HepG2 (cell line): Measurements from ENCODE around the gene RAB29. TPM values are rescaled to one million over a fixed set of nuclear protein-coding genes. Genes with fewer than 3 reads are reported as not detected.

Experiments
- ATAC-seq: fragments of 200-7000 bp; cut with Tn5 transposase; 3 replicates; pipeline ENCODE4 v1.9.1; 2020; ENCODE audit warnings: mild to moderate bottlenecking, moderate library complexity
- BruUV-seq: library from RNA; stranded (reverse); fragments of 400-500 nt; replicated peaks from 2 replicates; lab custom pipeline; 2021; lab: Mats Ljungman, UMichigan
- CTCF ChIA-PET: fragments of 300-600 bp; formaldehyde crosslinking; extraction: SDS; loops from one replicate; lab custom pipeline; 2021; ENCODE audit warnings: low total read pairs, inconsistent platforms, low intra/inter-chr PET ratio; lab: Yijun Ruan, JAX
- POLR2A ChIA-PET: fragments of 350-600 bp; sonication (Branson Sonifier 250); formaldehyde crosslinking; loops from one replicate; lab custom pipeline; 2020; ENCODE audit warnings: antibody characterized with exemption, inconsistent platforms; lab: Yijun Ruan, JAX
- DNase-seq: peaks from one replicate; pipeline ENCODE4 v3.0.0-alpha.2; 2015; ENCODE audit warnings: low spot score
- FAIRE-seq: peaks from 3 replicates; lab custom pipeline; 2011; peaks lifted over from hg19 to GRCh38; lab: Jason Lieb, UNC
- H2AFZ ChIP-seq: one replicate; pipeline ENCODE4 v1.6.1; 2011; ENCODE audit warnings: low read length, inconsistent platforms
- H3K27ac ChIP-seq: fragments of 300-600 bp; 3 replicates; pipeline ENCODE4 v1.8.0; 2011; ENCODE audit warnings: mixed run types, mild to moderate bottlenecking, mixed read lengths, low read length, inconsistent platforms; ENCODE audit not compliant: insufficient read depth; ENCODE audit errors: extremely low read length
- H3K27me3 ChIP-seq, 2 experiments: fragments of 200-600 bp in 1 of 2; 2 replicates in 1 of 2; 3 replicates in 1 of 2; pipeline versions ENCODE4 v1.6.0 to v1.8.0; 2011; ENCODE audit warnings: low read length in 2 of 2, mild to moderate bottlenecking in 2 of 2, moderate library complexity in 2 of 2, inconsistent platforms in 1 of 2; ENCODE audit not compliant: insufficient read depth in 2 of 2, control insufficient read depth in 1 of 2
- H3K36me3 ChIP-seq, 2 experiments: fragments of 200-600 bp in 1 of 2; replicated peaks in 1 of 2; 2 replicates in 1 of 2; 3 replicates in 1 of 2; pipeline versions ENCODE4 v1.5.1 to v1.8.0; 2011; ENCODE audit warnings: low read length in 2 of 2, inconsistent platforms in 1 of 2; ENCODE audit not compliant: insufficient read depth in 2 of 2, control insufficient read depth in 1 of 2
- H3K4me1 ChIP-seq: 2 replicates; pipeline ENCODE4 v1.5.1; 2012; ENCODE audit warnings: low read length, inconsistent platforms; ENCODE audit not compliant: insufficient read depth
- H3K4me2 ChIP-seq: 2 replicates; pipeline ENCODE4 v1.6.0; 2011; ENCODE audit warnings: low read depth, low read length, inconsistent platforms
- H3K4me3 ChIP-seq, 3 experiments: fragments of 200-600 bp in 1 of 3; sonication (generic), shearing (Covaris generic) in 1 of 3; replicated peaks in 1 of 3; 2 replicates each; pipeline ENCODE4 v1.5.1; 2011 to 2016; ENCODE audit warnings: low read length in 3 of 3, inconsistent platforms in 2 of 3, low read depth in 2 of 3, mild to moderate bottlenecking in 2 of 3, control low read depth in 1 of 3, mixed read lengths in 1 of 3; ENCODE audit not compliant: insufficient read depth in 1 of 3
- H3K79me2 ChIP-seq: one replicate; pipeline ENCODE4 v1.6.1; 2011; ENCODE audit warnings: low read length, inconsistent platforms; ENCODE audit not compliant: insufficient read depth
- H3K9ac ChIP-seq: 2 replicates; pipeline ENCODE4 v1.6.0; 2011; ENCODE audit warnings: mild to moderate bottlenecking, low read depth, low read length, inconsistent platforms; ENCODE audit not compliant: insufficient read depth
- H3K9me3 ChIP-seq: 2 replicates; pipeline ENCODE4 v1.5.1; 2012; ENCODE audit warnings: mild to moderate bottlenecking, low read length
- H4K20me1 ChIP-seq: 2 replicates; pipeline ENCODE4 v1.6.0; 2011; ENCODE audit warnings: inconsistent platforms, mild to moderate bottlenecking, low read length, moderate library complexity; ENCODE audit not compliant: insufficient read depth
- ATM ChIP-seq: fragments of 450-650 bp; IDR thresholded peaks from 2 replicates; pipeline ENCODE4 v1.7.1; 2017; ENCODE audit warnings: mild to moderate bottlenecking, borderline replicate concordance
- CHCHD3 ChIP-seq: sonication (generic); formaldehyde crosslinking; IDR thresholded peaks from 2 replicates; pipeline ENCODE4 v1.8.0; 2022; ENCODE audit warnings: mild to moderate bottlenecking, missing genetic modification reagents, moderate library complexity
- ELF3 ChIP-seq: IDR thresholded peaks from 2 replicates; pipeline ENCODE4 v1.6.1; 2016; ENCODE audit warnings: missing genetic modification reagents, missing compliant biosample characterization
- ETS1 ChIP-seq: sonication (generic); formaldehyde crosslinking; IDR thresholded peaks from 2 replicates; pipeline ENCODE4 v1.4.0; 2020; ENCODE audit warnings: missing genetic modification reagents
- HMGXB3 ChIP-seq: sonication (generic); formaldehyde crosslinking; IDR thresholded peaks from 2 replicates; pipeline ENCODE4 v1.4.0; 2020; ENCODE audit warnings: missing genetic modification reagents, borderline replicate concordance
- KDM2A ChIP-seq: sonication (generic); formaldehyde crosslinking; IDR thresholded peaks from 2 replicates; pipeline ENCODE4 v1.4.0; 2020; ENCODE audit warnings: low read depth, missing genetic modification reagents, borderline replicate concordance
- KLF13 ChIP-seq: sonication (generic); formaldehyde crosslinking; IDR thresholded peaks from 2 replicates; pipeline ENCODE4 v1.4.0; 2020; ENCODE audit warnings: mild to moderate bottlenecking, missing genetic modification reagents
- MEIS1 ChIP-seq: sonication (generic); formaldehyde crosslinking; IDR thresholded peaks from 2 replicates; pipeline ENCODE4 v1.9.0; 2021; ENCODE audit warnings: mild to moderate bottlenecking, missing genetic modification reagents, moderate library complexity, borderline replicate concordance
- MTA3 ChIP-seq: sonication (generic); formaldehyde crosslinking; IDR thresholded peaks from 2 replicates; pipeline ENCODE4 v1.4.0; 2020; ENCODE audit warnings: missing genetic modification reagents
- NKX3-1 ChIP-seq: sonication (generic); formaldehyde crosslinking; IDR thresholded peaks from 2 replicates; pipeline ENCODE4 v1.5.0; 2020; ENCODE audit warnings: missing genetic modification reagents
- POLR2AphosphoS2 ChIP-seq: IDR thresholded peaks from 2 replicates; pipeline ENCODE4 v1.6.1; 2011; ENCODE audit warnings: low read depth, low read length, improper control_type of control experiment
- SMARCE1 ChIP-seq: fragments of 450-650 bp; IDR thresholded peaks from 2 replicates; pipeline ENCODE4 v1.6.1; 2017; ENCODE audit warnings: borderline replicate concordance
- THAP11 ChIP-seq: IDR thresholded peaks from 2 replicates; pipeline ENCODE4 v1.6.1; 2016; ENCODE audit warnings: missing biosample characterization, missing genetic modification reagents
- ZFP62 ChIP-seq: sonication (generic); formaldehyde crosslinking; IDR thresholded peaks from 2 replicates; pipeline ENCODE4 v1.4.0; 2020; ENCODE audit warnings: missing genetic modification reagents
- ZFY ChIP-seq: sonication (generic); formaldehyde crosslinking; IDR thresholded peaks from 2 replicates; pipeline ENCODE4 v1.4.0; 2020; ENCODE audit warnings: missing genetic modification reagents
- ZKSCAN8 ChIP-seq: IDR thresholded peaks from 2 replicates; pipeline ENCODE4 v1.6.1; 2016; ENCODE audit warnings: borderline replicate concordance, missing genetic modification reagents, missing compliant biosample characterization
- ZNF10 ChIP-seq: sonication (generic); formaldehyde crosslinking; IDR thresholded peaks from 2 replicates; pipeline ENCODE4 v1.4.0; 2020; ENCODE audit warnings: mild to moderate bottlenecking, low read depth, missing genetic modification reagents, borderline replicate concordance
- ZNF101 ChIP-seq: sonication (generic); formaldehyde crosslinking; IDR thresholded peaks from 2 replicates; pipeline ENCODE4 v1.4.0; 2020; ENCODE audit warnings: mild to moderate bottlenecking, low read depth, missing genetic modification reagents, borderline replicate concordance
- ZNF451 ChIP-seq: sonication (generic); formaldehyde crosslinking; IDR thresholded peaks from 2 replicates; pipeline ENCODE4 v1.5.0; 2020; ENCODE audit warnings: mild to moderate bottlenecking, missing genetic modification reagents
- ZNF501 ChIP-seq: sonication (generic); formaldehyde crosslinking; IDR thresholded peaks from 2 replicates; pipeline ENCODE4 v1.5.1; 2020; ENCODE audit warnings: mild to moderate bottlenecking, moderate library complexity, missing genetic modification reagents
- ZNF552 ChIP-seq: sonication (generic); formaldehyde crosslinking; IDR thresholded peaks from 2 replicates; pipeline ENCODE4 v1.9.0; 2022; ENCODE audit warnings: missing genetic modification reagents, mild to moderate bottlenecking, borderline replicate concordance
- ZNF589 ChIP-seq: sonication (generic); formaldehyde crosslinking; conservative IDR thresholded peaks from 2 replicates; pipeline ENCODE4 v1.8.0; 2022; ENCODE audit warnings: mild to moderate bottlenecking, moderate library complexity, missing genetic modification reagents
- WGBS: methylation state at CpG from one replicate; pipeline ENCODE4 v1.1.6; 2017; ENCODE audit warnings: low lambda C conversion rate; 5-methylcytosine and 5-hydroxymethylcytosine counted together
- in situ Hi-C: cut with HindIII; loops from 2 replicates; pipeline ENCODE4 v1.10.0; 2017; ENCODE audit warnings: low pct_unique_long_range_greater_than_20kb; ENCODE audit not compliant: extremely low pct_ligation_motif_present
- intact Hi-C: fragments of 100-400 bp; cut with micrococcal nuclease; formaldehyde crosslinking; loops from one replicate; pipeline ENCODE4 v1.10.0; 2022; ENCODE audit not compliant: unreplicated experiment
- polyA plus RNA-seq, 8 experiments: library from polyadenylated mRNA; depleted of rRNA in 3 of 8; stranded (reverse) in 7 of 8; unstranded in 1 of 8; fragments of >200 nt; fragmentation: Illumina TruSeq in 4 of 8; extraction: Trizol in 4 of 8; gene quantifications; 2 replicates each; pipeline versions ENCODE4 v1.2.1 to v1.2.3, GENCODE V29; 2011 to 2016; ENCODE audit warnings: low read depth in 4 of 8, missing spikeins in 1 of 8, mixed read lengths in 1 of 8; ENCODE audit not compliant: insufficient read depth in 1 of 8
- total RNA-seq, 5 experiments: library from RNA; depleted of rRNA; stranded (reverse); fragments of >200 nt; fragmentation: Illumina TruSeq; extraction: Trizol; gene quantifications; 2 replicates each; pipeline ENCODE4 v1.2.3, GENCODE V29; 2016; ENCODE audit warnings: low read depth in 1 of 5

RAB29 gene
- total and polyA plus RNA-seq, 2 of the 13 experiments (the other 11 are each of a cell fraction or from before 2014, with no cell fraction given): 8.7 to 10.1 TPM

GRCh38 chr1:205726619-205727125 lies 48.6 kb downstream of the RAB29 start:
- FAIRE-seq (peak; percentile 50), ATAC-seq (peak; percentile 88), DNase-seq (peak; percentile 75)
- H3K79me2 ChIP-seq: peaks cover 19% of the 10 kb centered on the region
- WGBS: 40% methylated on average over 4 of the region's 4 CpGs
- no peaks in the 10 kb centered on the region for H3K9me3 ChIP-seq
- intact Hi-C loops (no loop called here), in situ Hi-C loops (no loop called here)
- ChIA-PET CTCF (no interaction called here), POLR2A (interaction anchor here (0.9 to 1.2 kb wide), 3 partner anchors 12 to 38 kb away, joined by 3 to 5 read pairs (median 3); no protein-coding TSS in a partner anchor)
- no peak overlapping the region for H3K4me3 ChIP-seq
- no peaks in the 10 kb centered on the region for H3K27me3 ChIP-seq
- peak overlapping the region; percentile 47 for H3K27ac ChIP-seq
- no peak overlapping the region for H3K9ac ChIP-seq
- peak overlapping the region; percentile 10 for H3K4me2 ChIP-seq
- peaks cover 3 to 32% of the 10 kb centered on the region in 2 experiments; a peak in 3 of 5 replicates for H3K36me3 ChIP-seq
- no TSS peak for BruUV-seq
- no peak overlapping the region for H2AFZ ChIP-seq
- peaks cover 57% of the 10 kb centered on the region for H3K4me1 ChIP-seq
- peaks cover 2% of the 10 kb centered on the region; the same call in 1 of the 2 replicates for H4K20me1 ChIP-seq
- TF ChIP-seq ATM (no peak), ZNF552 (CRISPR knock-in tag) (no peak), MEIS1 (CRISPR knock-in tag) (no peak), ZFY (CRISPR knock-in tag) (no peak), ZNF501 (CRISPR knock-in tag) (0 out of 2 replicates have a peak, but pooled peaks have one; percentile 22), ZKSCAN8 (CRISPR knock-in tag) (no peak), ELF3 (CRISPR knock-in tag) (no peak), NKX3-1 (CRISPR knock-in tag) (no peak), ZNF589 (CRISPR knock-in tag) (no peak), THAP11 (peak; percentile 31; the same call in 1 of the 2 replicates), ZNF10 (no peak), KLF13 (CRISPR knock-in tag) (no peak), KDM2A (CRISPR knock-in tag) (no peak), ZNF101 (CRISPR knock-in tag) (no peak), MTA3 (no peak), CHCHD3 (no peak), HMGXB3 (CRISPR knock-in tag) (no peak), ETS1 (CRISPR knock-in tag) (no peak), SMARCE1 (no peak), POLR2AphosphoS2 (no peak), ZNF451 (CRISPR knock-in tag) (no peak), ZFP62 (CRISPR knock-in tag) (no peak)
